ENCODE results near the gene E2F2. TPM values are rescaled to one million over a fixed set of nuclear protein-coding genes. Genes with fewer than 3 reads are reported as not detected.

E2F2 gene
- total and polyA plus RNA-seq, 2 experiments from 2014 or later: 0.78 to 3.4 TPM

GRCh38 chr1:23478896-23479665 lies 52.0 kb downstream of the E2F2 start:
- Mint-ChIP-seq H3K9me3 (no peaks in the 10 kb centered on the region), H3K4me1 (peaks cover 39% of the 10 kb centered on the region), H3K36me3 (ENCODE audit: low read depth) (no peaks in the 10 kb centered on the region), H3K27ac (no peak overlapping the region), H3K4me3 (no peak overlapping the region), H3K27me3 (ENCODE audit: insufficient read depth, low read depth, poor library complexity) (peaks cover 6% of the 10 kb centered on the region)
- Histone ChIP-seq H3K27me3 (ENCODE audit: insufficient read depth) (no peaks in the 10 kb centered on the region), H3K4me1 (ENCODE audit: insufficient read depth) (peaks cover 42% of the 10 kb centered on the region), H4K20me1 (replicated peaks; ENCODE audit: insufficient read depth) (peaks cover 65% of the 10 kb centered on the region), H3K4me3 (no peak overlapping the region), H2AFZ (no peak overlapping the region), H3K4me2 (no peak overlapping the region), H3K9me2 (ENCODE audit: insufficient read depth) (no peaks in the 10 kb centered on the region), H3K27ac (ENCODE audit: low read depth) (no peak overlapping the region), H3F3A (replicated peaks; ENCODE audit: low read depth) (peaks cover 8% of the 10 kb centered on the region; the same call in 1 of the 2 replicates), H3K36me3 (ENCODE audit: insufficient read depth) (no peaks in the 10 kb centered on the region), H3K79me2 (replicated peaks; ENCODE audit: insufficient read depth) (peaks cover 91% of the 10 kb centered on the region)
- ATAC-seq (no peak), DNase-seq (ENCODE audit: low spot score) (no peak)
- TF ChIP-seq ZNF114 (CRISPR knock-in tag; IDR thresholded peaks at IDR 0.05) (no peak), CTCF (conservative IDR thresholded peaks at IDR 0.05; ENCODE audit: low read depth in 2 of 2) (no peak), ZNF331 (CRISPR knock-in tag; IDR thresholded peaks at IDR 0.05; ENCODE audit: low read depth) (no peak), REST (IDR thresholded peaks at IDR 0.05; ENCODE audit: unreplicated experiment) (no peak), JUNB (IDR thresholded peaks at IDR 0.05; ENCODE audit: unreplicated experiment) (no peak), POLR2AphosphoS5 (IDR thresholded peaks at IDR 0.05; ENCODE audit: low read depth) (no peak), EZH2phosphoT487 (IDR thresholded peaks at IDR 0.05; ENCODE audit: unreplicated experiment) (no peak), NANOG (IDR thresholded peaks at IDR 0.05; ENCODE audit: borderline replicate concordance) (no peak)

- no peak overlapping the region for H3K4me3 Mint-ChIP-seq
- no peaks in the 10 kb centered on the region for H3K36me3 Mint-ChIP-seq (ENCODE audit: low read depth)
- H3K27ac Mint-ChIP-seq: no peak overlapping the region
- Histone ChIP-seq H3K4me3 (no peak overlapping the region), H4K20me1 (replicated peaks; ENCODE audit: insufficient read depth) (peaks cover 76% of the 10 kb centered on the region), H2AFZ (no peak overlapping the region), H3K4me1 (ENCODE audit: insufficient read depth) (peaks cover 37% of the 10 kb centered on the region), H3K79me2 (replicated peaks; ENCODE audit: insufficient read depth) (peaks cover 98% of the 10 kb centered on the region), H3K27ac (ENCODE audit: low read depth) (no peak overlapping the region), H3K9me2 (ENCODE audit: insufficient read depth) (no peaks in the 10 kb centered on the region), H3K4me2 (no peak overlapping the region), H3K27me3 (ENCODE audit: insufficient read depth) (no peaks in the 10 kb centered on the region), H3F3A (replicated peaks; ENCODE audit: low read depth) (no peaks in the 10 kb centered on the region), H3K36me3 (ENCODE audit: insufficient read depth) (no peaks in the 10 kb centered on the region)
- ATAC-seq: no peak
- peaks cover 4% of the 10 kb centered on the region for H3K27me3 Mint-ChIP-seq (ENCODE audit: insufficient read depth, low read depth, poor library complexity)
- DNase-seq (ENCODE audit: low spot score): no peak
- no peaks in the 10 kb centered on the region for H3K9me3 Mint-ChIP-seq
- peaks cover 34% of the 10 kb centered on the region for H3K4me1 Mint-ChIP-seq
- TF ChIP-seq EZH2phosphoT487 (IDR thresholded peaks at IDR 0.05; ENCODE audit: unreplicated experiment) (no peak), POLR2AphosphoS5 (IDR thresholded peaks at IDR 0.05; ENCODE audit: low read depth) (no peak), JUNB (IDR thresholded peaks at IDR 0.05; ENCODE audit: unreplicated experiment) (no peak), STAT1 (IDR thresholded peaks at IDR 0.05; ENCODE audit: unreplicated experiment) (no peak), NANOG (IDR thresholded peaks at IDR 0.05; ENCODE audit: borderline replicate concordance) (no peak), CTCF (conservative IDR thresholded peaks at IDR 0.05; ENCODE audit: low read depth in 2 of 2) (no peak), REST (IDR thresholded peaks at IDR 0.05; ENCODE audit: unreplicated experiment) (no peak)
Observed at GRCh38 chr1:23477359-23478144, 53.5 kb downstream of the E2F2 start.

Data from GM23338 (cell line).